Calu3 (cell line): ENCODE data around the gene ALDH16A1. TPM values are rescaled to one million over a fixed set of nuclear protein-coding genes. Genes with fewer than 3 reads are reported as not detected.
A peak's percentile ranks its signal among the peaks of the same experiment; 100 is the strongest.

Experiments used
- BruUV-seq: library from RNA; stranded (reverse); fragments of 400-500 nt; replicated peaks from 2 replicates; lab custom pipeline; 2021; lab: Mats Ljungman, UMichigan
- CTCF ChIA-PET: fragments of 300-600 bp; sonication (Branson Sonifier 250); formaldehyde crosslinking; loops from one replicate; lab custom pipeline; 2022; ENCODE audit warnings: antibody characterized with exemption; lab: Charles Lee
- DNase-seq: peaks from one replicate; pipeline ENCODE4 v3.0.0; 2022
- H3K27ac Mint-ChIP-seq: one replicate; pipeline ENCODE4 v1.8.0; 2022; ENCODE audit warnings: mixed read lengths; ENCODE audit not compliant: unreplicated experiment
- H3K27me3 Mint-ChIP-seq: one replicate; pipeline ENCODE4 v1.8.0; 2022; ENCODE audit warnings: mixed read lengths; ENCODE audit not compliant: unreplicated experiment
- H3K36me3 Mint-ChIP-seq: one replicate; pipeline ENCODE4 v1.8.0; 2022; ENCODE audit warnings: mild to moderate bottlenecking, moderate library complexity, mixed read lengths; ENCODE audit not compliant: insufficient read depth, unreplicated experiment
- H3K4me1 Mint-ChIP-seq: one replicate; pipeline ENCODE4 v1.8.0; 2022; ENCODE audit warnings: mild to moderate bottlenecking, low read depth, mixed read lengths; ENCODE audit not compliant: unreplicated experiment
- H3K4me3 Mint-ChIP-seq: one replicate; pipeline ENCODE4 v1.8.0; 2022; ENCODE audit warnings: mild to moderate bottlenecking, low read depth, moderate library complexity, mixed read lengths; ENCODE audit not compliant: unreplicated experiment
- H3K9me3 Mint-ChIP-seq: one replicate; pipeline ENCODE4 v1.8.0; 2022; ENCODE audit warnings: low read depth, mixed read lengths; ENCODE audit not compliant: unreplicated experiment
- intact Hi-C: fragments of 100-400 bp; cut with micrococcal nuclease; formaldehyde crosslinking; loops from one replicate; pipeline ENCODE4 v1.10.0; 2022; ENCODE audit not compliant: unreplicated experiment
- total RNA-seq: library from RNA; stranded (reverse); gene quantifications from 2 replicates; pipeline ENCODE4 v1.2.3, GENCODE V29; 2022
- TF ChIP-seq, protein P1 (sequence below): fragments of 200-600 bp; IDR thresholded peaks from one replicate; pipeline ENCODE4 v1.8.0; 2022; ENCODE audit warnings: antibody characterized with exemption; ENCODE audit not compliant: unreplicated experiment

ALDH16A1 gene
- total RNA-seq, 1 experiment from 2014 or later = 36.1 TPM

DNA sequence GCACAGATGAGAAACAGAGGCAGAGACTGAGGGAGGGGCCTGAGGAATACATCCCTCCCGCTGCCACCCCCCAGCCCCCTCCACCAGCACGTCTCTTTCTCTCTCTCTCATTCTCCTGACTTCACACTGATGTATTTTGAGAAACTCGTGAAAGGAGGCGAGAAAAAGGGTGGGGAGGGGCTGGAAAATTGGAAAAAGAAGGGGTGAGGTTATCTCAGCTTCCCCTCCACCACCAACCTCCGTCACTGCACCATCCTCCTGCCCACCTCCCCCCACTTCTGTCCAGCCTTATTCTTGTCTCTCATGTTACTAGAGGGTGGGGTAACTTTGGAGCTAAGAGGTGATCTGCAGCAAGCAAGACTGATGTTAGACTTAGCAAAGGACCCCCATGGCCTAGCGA, 13.2 kb upstream of the ALDH16A1 start:
- CTCF ChIA-PET = interaction anchor here (0.5 to 0.6 kb wide), 2 partner anchors 42 to 207 kb away, joined by 3 to 12 read pairs; no protein-coding TSS in a partner anchor
- peaks cover 83% of the 10 kb centered on the region for H3K27me3 Mint-ChIP-seq
- peaks cover 39% of the 10 kb centered on the region for H3K36me3 Mint-ChIP-seq
- no peak overlapping the region for H3K27ac Mint-ChIP-seq
- H3K9me3 Mint-ChIP-seq = no peaks in the 10 kb centered on the region
- DNase-seq = no peak
- TF ChIP-seq, protein P1, sequence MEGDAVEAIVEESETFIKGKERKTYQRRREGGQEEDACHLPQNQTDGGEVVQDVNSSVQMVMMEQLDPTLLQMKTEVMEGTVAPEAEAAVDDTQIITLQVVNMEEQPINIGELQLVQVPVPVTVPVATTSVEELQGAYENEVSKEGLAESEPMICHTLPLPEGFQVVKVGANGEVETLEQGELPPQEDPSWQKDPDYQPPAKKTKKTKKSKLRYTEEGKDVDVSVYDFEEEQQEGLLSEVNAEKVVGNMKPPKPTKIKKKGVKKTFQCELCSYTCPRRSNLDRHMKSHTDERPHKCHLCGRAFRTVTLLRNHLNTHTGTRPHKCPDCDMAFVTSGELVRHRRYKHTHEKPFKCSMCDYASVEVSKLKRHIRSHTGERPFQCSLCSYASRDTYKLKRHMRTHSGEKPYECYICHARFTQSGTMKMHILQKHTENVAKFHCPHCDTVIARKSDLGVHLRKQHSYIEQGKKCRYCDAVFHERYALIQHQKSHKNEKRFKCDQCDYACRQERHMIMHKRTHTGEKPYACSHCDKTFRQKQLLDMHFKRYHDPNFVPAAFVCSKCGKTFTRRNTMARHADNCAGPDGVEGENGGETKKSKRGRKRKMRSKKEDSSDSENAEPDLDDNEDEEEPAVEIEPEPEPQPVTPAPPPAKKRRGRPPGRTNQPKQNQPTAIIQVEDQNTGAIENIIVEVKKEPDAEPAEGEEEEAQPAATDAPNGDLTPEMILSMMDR = no peak
- H3K4me1 Mint-ChIP-seq = peaks cover 27% of the 10 kb centered on the region
- no peak overlapping the region for H3K4me3 Mint-ChIP-seq
- BruUV-seq = no TSS peak
- intact Hi-C loops = no loop called here

DNA sequence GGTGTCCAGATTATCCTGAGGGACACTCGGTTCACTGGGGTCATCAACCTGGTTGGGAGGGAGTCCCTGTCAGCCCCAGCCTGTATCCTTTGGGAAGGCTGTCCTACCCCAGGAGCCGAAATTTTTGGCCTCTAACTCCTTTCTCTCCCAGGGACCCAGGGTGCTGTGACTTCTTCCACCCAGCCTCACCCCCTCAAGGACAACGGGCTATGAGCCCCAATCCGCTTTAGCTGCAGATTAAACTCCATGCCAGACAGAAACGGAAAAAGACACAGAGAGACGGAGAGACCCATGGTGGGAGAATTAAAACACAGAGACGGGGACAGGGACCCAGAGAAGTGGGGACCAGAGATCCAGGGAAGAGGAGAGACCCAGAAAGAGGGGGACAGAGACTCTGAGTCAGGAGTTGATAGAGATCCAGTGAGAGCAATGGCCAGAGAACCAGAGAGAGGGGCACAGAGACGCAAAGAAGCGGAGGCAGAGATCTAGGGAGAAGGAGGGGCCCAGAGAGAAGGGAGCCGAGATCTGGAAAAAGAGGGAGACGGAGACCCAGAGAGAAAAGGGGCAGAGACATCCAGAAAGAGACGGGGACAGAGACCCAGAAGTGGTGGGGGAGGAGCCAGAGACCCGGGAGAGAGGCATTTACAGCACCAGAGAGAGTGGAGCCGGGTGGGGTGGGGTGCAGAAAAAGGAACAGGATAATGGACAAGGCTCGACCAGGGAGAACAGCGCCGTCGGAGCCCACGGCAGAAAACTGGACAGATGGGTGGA, 12.4 kb upstream of the ALDH16A1 start:
- peak overlapping the region; percentile 10 for H3K4me3 Mint-ChIP-seq
- DNase-seq = no peak
- TF ChIP-seq, protein P1 = no peak
- no TSS peak for BruUV-seq
- intact Hi-C loops = no loop called here
- peaks cover 75% of the 10 kb centered on the region for H3K27me3 Mint-ChIP-seq
- H3K36me3 Mint-ChIP-seq = peaks cover 39% of the 10 kb centered on the region
- no peaks in the 10 kb centered on the region for H3K9me3 Mint-ChIP-seq
- H3K4me1 Mint-ChIP-seq = peaks cover 27% of the 10 kb centered on the region
- no peak overlapping the region for H3K27ac Mint-ChIP-seq
- CTCF ChIA-PET = interaction anchor here (0.5 to 0.6 kb wide), 2 partner anchors 40 to 207 kb away, joined by 3 to 4 read pairs; no protein-coding TSS in a partner anchor

DNA sequence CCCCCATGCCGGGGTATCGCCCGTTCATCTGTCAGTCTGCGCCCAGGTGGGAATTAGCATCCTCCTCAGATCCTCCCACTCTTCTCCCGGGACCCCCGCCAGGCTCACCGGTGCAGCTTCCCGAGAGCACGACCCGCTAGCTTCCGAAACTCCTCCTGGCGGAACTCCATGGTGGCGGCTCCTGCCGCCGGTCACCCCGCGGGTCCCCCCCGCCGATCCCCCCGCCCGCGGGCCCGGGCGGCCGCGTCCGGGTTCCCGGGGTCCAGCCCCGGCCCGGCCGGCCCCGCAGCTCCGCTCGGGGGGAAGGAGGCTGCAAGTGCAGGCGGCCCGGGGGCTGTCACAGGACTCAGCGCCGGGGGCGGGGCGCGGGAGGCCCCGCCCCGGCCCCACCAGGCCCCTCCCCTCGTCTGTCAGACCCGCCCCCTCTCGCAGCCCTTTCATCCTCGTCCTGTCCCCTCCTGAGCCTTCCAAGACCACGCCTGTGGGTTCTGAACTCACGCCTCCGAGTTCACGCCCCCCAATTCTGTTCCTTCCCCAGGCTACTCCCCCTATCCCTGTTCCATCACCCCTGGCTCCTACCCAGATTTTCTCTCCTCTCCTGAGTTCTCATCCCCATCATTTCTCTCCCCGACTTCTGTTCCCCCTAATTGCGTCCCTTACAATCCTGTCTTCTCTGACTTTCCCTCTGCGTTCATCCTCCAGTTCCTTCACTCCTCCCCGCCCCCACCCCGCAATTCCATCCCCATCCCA, 11.6 kb upstream of the ALDH16A1 start, which contains the start of gene SLC17A7:
Gene SLC17A7, minus strand, starts transcription at position 318 of the 750 bp plus-strand sequence. Its CDS starts 148 bp downstream, at position 170.
- DNase-seq = no peak
- CTCF ChIA-PET = interaction anchor here (0.6 to 1.5 kb wide), 4 partner anchors 15 to 214 kb away, joined by 3 to 6 read pairs (median 4); no protein-coding TSS in a partner anchor
- TF ChIP-seq, protein P1 = no peak
- H3K27ac Mint-ChIP-seq = no peak within 1 kb of the TSS
- H3K27me3 Mint-ChIP-seq = peaks cover 68% of the 10 kb centered on the region
- intact Hi-C loops = no loop called here
- H3K4me1 Mint-ChIP-seq = peaks cover 27% of the 10 kb centered on the region
- H3K36me3 Mint-ChIP-seq = peaks cover 33% of the 10 kb centered on the region
- peak within 1 kb of the TSS; percentile 73 for H3K4me3 Mint-ChIP-seq
- no peaks in the 10 kb centered on the region for H3K9me3 Mint-ChIP-seq
- BruUV-seq = no TSS peak

DNA sequence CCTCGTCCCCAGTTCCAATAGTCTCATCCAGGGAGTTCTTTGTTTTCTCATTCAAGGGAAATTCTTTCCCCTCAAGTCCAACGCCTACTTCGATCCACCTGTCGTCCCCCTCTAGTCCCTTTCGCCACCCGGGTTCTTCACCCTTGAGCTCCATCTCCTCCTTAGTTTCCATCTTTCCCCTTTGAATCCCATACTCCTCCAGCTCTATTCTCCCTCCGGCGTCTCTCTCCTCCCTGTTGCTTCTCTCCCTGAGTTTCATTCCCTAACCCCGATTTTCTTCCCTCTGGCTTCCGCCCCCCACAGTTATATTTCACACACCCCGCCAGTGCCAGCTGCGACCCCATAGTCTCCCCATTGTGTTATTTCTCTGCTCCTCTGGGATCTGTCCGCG, 11.1 kb upstream of the ALDH16A1 start:
- Mint-ChIP-seq H3K27ac (no peak overlapping the region), H3K4me1 (peaks cover 27% of the 10 kb centered on the region), H3K36me3 (peaks cover 33% of the 10 kb centered on the region), H3K9me3 (no peaks in the 10 kb centered on the region), H3K27me3 (peaks cover 62% of the 10 kb centered on the region), H3K4me3 (peak overlapping the region; percentile 73)
- no TSS peak for BruUV-seq
- intact Hi-C loops = no loop called here
- CTCF ChIA-PET = interaction anchor here (0.6 to 1.5 kb wide), 6 partner anchors 11 to 214 kb away, joined by 3 to 6 read pairs (median 4); partner anchors contain the start of gene ALDH16A1
- no peak for DNase-seq
- TF ChIP-seq, protein P1 = no peak
